Endothelial cell of umbilical vein (primary cell): Measurements from ENCODE around the gene NUP107.
"Not testable (repeated sequence)": the region's sequence is repeated elsewhere in the genome, so short reads cannot be mapped to it uniquely, and the experiment has no call there.

Experiments used
- CTCF ChIP-seq, 2 donors: IDR thresholded peaks; 1 replicate in 1 of 2; 2 replicates in 1 of 2; pipeline ENCODE4 v1.5.1; 2011; ENCODE audit warnings: low read length in 2 of 2, mild to moderate bottlenecking in 2 of 2, moderate library complexity in 2 of 2, control low read depth in 1 of 2, inconsistent platforms in 1 of 2, low read depth in 1 of 2; ENCODE audit not compliant: insufficient read depth in 1 of 2; ENCODE audit errors: extremely low read depth in 1 of 2
- EZH2 ChIP-seq: IDR thresholded peaks from 2 replicates; pipeline ENCODE4 v1.6.1; 2012; ENCODE audit warnings: borderline replicate concordance, low read depth, mild to moderate bottlenecking, moderate library complexity, low read length, inconsistent platforms; ENCODE audit not compliant: severe bottlenecking
- JUN ChIP-seq: IDR thresholded peaks from 2 replicates; pipeline ENCODE4 v1.6.1; 2011; ENCODE audit warnings: borderline replicate concordance, low read depth; ENCODE audit not compliant: insufficient read length, insufficient read depth
- MYC ChIP-seq: IDR thresholded peaks from one replicate; pipeline ENCODE4 v1.6.1; 2011; ENCODE audit warnings: mild to moderate bottlenecking, low read depth, low read length
- POLR2A ChIP-seq: IDR thresholded peaks from 2 replicates; pipeline ENCODE4 v1.6.1; 2012; ENCODE audit warnings: low read depth, mild to moderate bottlenecking, control low read depth, low read length
- POLR2AphosphoS5 ChIP-seq: IDR thresholded peaks from 2 replicates; pipeline ENCODE4 v1.6.1; 2012; ENCODE audit warnings: low read depth, mild to moderate bottlenecking, control low read depth, low read length, moderate library complexity; ENCODE audit not compliant: insufficient read depth
- TF ChIP-seq, protein P1 (sequence below): IDR thresholded peaks from 2 replicates; pipeline ENCODE4 v1.6.1; 2011; ENCODE audit not compliant: insufficient read depth, insufficient read length

GRCh38 chr12:68676854-68677253 is 9.9 kb upstream of the NUP107 start:
- TF ChIP-seq CTCF (IDR thresholded peaks at IDR 0.05; ENCODE audit: extremely low read depth in 1 of 2, insufficient read depth in 1 of 2, low read depth in 1 of 2, low read length in 2 of 2); POLR2A; MYC; POLR2AphosphoS5; EZH2; JUN: not testable (repeated sequence)
- TF ChIP-seq, protein P1, sequence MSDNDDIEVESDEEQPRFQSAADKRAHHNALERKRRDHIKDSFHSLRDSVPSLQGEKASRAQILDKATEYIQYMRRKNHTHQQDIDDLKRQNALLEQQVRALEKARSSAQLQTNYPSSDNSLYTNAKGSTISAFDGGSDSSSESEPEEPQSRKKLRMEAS: not testable (repeated sequence)
